Fibroblast of the aortic adventitia (primary cell): ENCODE measurements around the gene SLC27A2. TPM values are rescaled to one million over a fixed set of nuclear protein-coding genes. Genes with fewer than 3 reads are reported as not detected.

Experiments used
- DNase-seq: peaks from one replicate; pipeline ENCODE4 v3.0.0-alpha.2; 2010; ENCODE audit warnings: low read depth
- H3K4me3 ChIP-seq: 2 replicates; pipeline ENCODE4 v1.5.1; 2011; ENCODE audit warnings: low read depth, mild to moderate bottlenecking, control low read depth, low read length, moderate library complexity
- CTCF ChIP-seq: IDR thresholded peaks from 2 replicates; pipeline ENCODE4 v1.5.1; 2011; ENCODE audit warnings: mild to moderate bottlenecking, low read length, control low read depth, inconsistent platforms; ENCODE audit not compliant: insufficient read depth
- total RNA-seq: library from RNA; depleted of rRNA; stranded (reverse); fragments of >200 nt; gene quantifications from 2 replicates; pipeline ENCODE4 v1.2.3, GENCODE V29; 2012; ENCODE audit warnings: low replicate concordance

Gene SLC27A2
- total RNA-seq, 1 donor = not detected

GRCh38 chr15:50233192-50233736 lies 51.3 kb downstream of the SLC27A2 start:
- TF ChIP-seq CTCF = no peak
- H3K4me3 ChIP-seq = no peak overlapping the region
- DNase-seq = no peak

GRCh38 chr15:50234764-50235163 lies 52.8 kb downstream of the SLC27A2 start:
- DNase-seq = no peak

GRCh38 chr15:50235794-50236193 lies 53.8 kb downstream of the SLC27A2 start:
- no peak for TF ChIP-seq CTCF
- no peak for DNase-seq

More at GRCh38 chr15:50234764-50235163, 52.8 kb downstream of the SLC27A2 start:
- no peak for TF ChIP-seq CTCF
- no peak overlapping the region for H3K4me3 ChIP-seq

GRCh38 chr15:50236433-50236832 lies 54.4 kb downstream of the SLC27A2 start:
- no peak for TF ChIP-seq CTCF
- no peak overlapping the region for H3K4me3 ChIP-seq
- no peak for DNase-seq

More at GRCh38 chr15:50235794-50236193, 53.8 kb downstream of the SLC27A2 start:
- no peak overlapping the region for H3K4me3 ChIP-seq

GRCh38 chr15:50238255-50238654 lies 56.3 kb downstream of the SLC27A2 start:
- no peak for DNase-seq
- no peak overlapping the region for H3K4me3 ChIP-seq
- no peak for TF ChIP-seq CTCF

- no peak overlapping the region for H3K4me3 ChIP-seq
- peak; percentile 39 for DNase-seq
- no peak for TF ChIP-seq CTCF
These were observed 59.9 kb downstream of the SLC27A2 start for GRCh38 chr15:50241684-50242450.

GRCh38 chr15:50244153-50244552 lies 62.2 kb downstream of the SLC27A2 start:
- no peak for TF ChIP-seq CTCF
- no peak overlapping the region for H3K4me3 ChIP-seq
- DNase-seq = no peak
